H1 (cell line): Measurements from ENCODE around the gene ARHGEF4. TPM values are rescaled to one million over a fixed set of nuclear protein-coding genes. Genes with fewer than 3 reads are reported as not detected.

ENCODE experiments used
- HDAC6 ChIP-seq: IDR thresholded peaks from one replicate; pipeline ENCODE4 v1.7.1; 2012; ENCODE audit warnings: low read depth, mild to moderate bottlenecking, inconsistent platforms, low read length, moderate library complexity
- polyA plus RNA-seq, 7 experiments: library from polyadenylated mRNA; depleted of rRNA in 3 of 7; stranded (reverse) in 5 of 7; unstranded in 2 of 7; fragments of >200 nt in 5 of 7; fragments of 200-250 nt in 2 of 7; gene quantifications; 1 replicate in 5 of 7; 2 replicates in 1 of 7; 4 replicates in 1 of 7; pipeline versions ENCODE4 v1.2.1 to v1.2.3, GENCODE V29; 2011 to 2013; ENCODE audit warnings: missing spikeins in 2 of 7, mixed read lengths in 2 of 7
- total RNA-seq: library from RNA; stranded (reverse); fragmentation: NEBNext Ultra II Directional; extraction: Animal tissue kit (Norgen Biotek cat#: 25700); gene quantifications from 2 replicates; pipeline ENCODE4 v1.2.1, GENCODE V29; 2021

The ARHGEF4 gene
- total and polyA plus RNA-seq, 2 of the 8 experiments (the other 6 are each of a cell fraction or from before 2014, with no cell fraction given): 10.6 to 14.6 TPM

DNA sequence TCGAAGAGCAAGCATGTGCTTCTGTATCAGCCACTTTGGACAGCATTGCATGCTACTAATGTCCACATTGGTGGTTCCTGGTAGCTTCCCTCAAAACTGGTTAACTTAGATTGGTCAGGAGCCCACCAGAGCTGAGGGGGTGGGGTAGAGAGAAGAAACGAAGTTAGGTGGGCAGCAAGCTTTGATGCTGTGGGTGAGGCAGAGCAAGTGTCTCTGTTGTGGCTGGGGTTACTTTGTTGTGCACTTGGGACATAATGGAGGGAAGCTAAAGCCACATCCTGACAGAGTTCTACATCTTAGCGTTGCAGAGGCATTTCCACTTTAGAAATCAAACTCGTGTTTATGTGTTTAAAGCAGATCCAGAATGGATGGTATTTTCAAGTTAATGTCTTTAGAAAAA lies 173.9 kb downstream of the ARHGEF4 start (continued):
- no peak for TF ChIP-seq HDAC6
